ENCODE measurements around the gene DCAKD. TPM values are rescaled to one million over a fixed set of nuclear protein-coding genes. Genes with fewer than 3 reads are reported as not detected.

DCAKD gene
- total RNA-seq, 1 experiment from 2014 or later, result 31.9 TPM

DNA sequence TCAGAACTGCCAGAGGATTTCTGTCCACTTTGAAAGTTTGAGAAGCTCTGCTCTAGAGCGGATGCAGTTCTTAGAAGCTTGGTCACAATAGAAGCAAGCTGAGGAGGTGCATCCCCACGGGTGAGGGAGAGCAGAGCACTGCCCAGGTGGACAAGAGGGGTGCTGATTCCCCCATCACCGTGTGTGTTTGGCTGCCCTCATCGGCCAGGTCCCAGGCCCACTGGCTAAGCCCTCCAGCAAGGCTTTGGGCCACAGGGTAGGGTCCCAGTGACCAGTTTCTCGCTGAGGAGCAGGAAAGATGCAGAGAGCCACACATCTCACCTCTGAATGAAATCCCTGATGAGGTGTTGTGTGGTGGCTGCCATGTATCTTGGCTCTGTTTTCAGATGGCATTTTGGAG, 36.5 kb upstream of the DCAKD start:
- no peak overlapping the region for H3K4me2 ChIP-seq (ENCODE audit: low read length)
- ATAC-seq (no peak), DNase-seq (ENCODE audit: low read depth, low spot score) (no peak)
- H4K20me1 ChIP-seq (ENCODE audit: insufficient read depth), result peaks cover 4% of the 10 kb centered on the region; the same call in 1 of the 2 replicates
- intact Hi-C loops (cut with micrococcal nuclease), result loop anchor here (2.0 kb wide), 1 partner anchor 19 kb away; no protein-coding TSS in a partner anchor
- H3K4me1 ChIP-seq (ENCODE audit: control insufficient read depth in 1 of 2, insufficient read depth in 2 of 2, low read length in 2 of 2), result peaks cover 3 to 18% of the 10 kb centered on the region in 2 experiments
- no peak overlapping the region for H3K9ac ChIP-seq (ENCODE audit: low read length)
- no TSS peak for BruUV-seq (replicated peaks)
- no peak overlapping the region for H3K27ac ChIP-seq (ENCODE audit: low read depth, low read length)
- CTCF ChIA-PET, result no interaction called here
- RAD21 ChIA-PET (ENCODE audit: low non-redundant PET in 1 of 2, low total read pairs in 2 of 2, uncharacterized antibody in 2 of 2, unreplicated experiment in 2 of 2), result no interaction called here
- H3K36me3 ChIP-seq (ENCODE audit: control insufficient read depth in 1 of 2, insufficient read depth in 2 of 2, low read length in 2 of 2), result peaks cover 52 to 58% of the 10 kb centered on the region in 2 experiments
- no peak for TF ChIP-seq SRF (IDR thresholded peaks at IDR 0.05; ENCODE audit: low read depth)
- no peak for TF ChIP-seq CEBPB (IDR thresholded peaks at IDR 0.05; ENCODE audit: low read depth)
- no peak for TF ChIP-seq POLR2AphosphoS5 (IDR thresholded peaks at IDR 0.05; ENCODE audit: low read depth, low read length)
- TF ChIP-seq YY1 (IDR thresholded peaks at IDR 0.05; ENCODE audit: extremely low read depth, insufficient replicate concordance, low read depth, low read length), result no peak
- no peak for TF ChIP-seq FOSL1 (IDR thresholded peaks at IDR 0.05; ENCODE audit: low read depth)
- no peak for TF ChIP-seq MAX (IDR thresholded peaks at IDR 0.05)
- no peak for TF ChIP-seq ATF3 (IDR thresholded peaks at IDR 0.05)
- H3K4me3 ChIP-seq (replicated peaks in 1 of 2; ENCODE audit: low read depth in 1 of 2, low read length in 2 of 2), result no peak overlapping the region
- no peaks in the 10 kb centered on the region for H3K27me3 ChIP-seq (ENCODE audit: insufficient read depth, low read length)
- H3K9me2 ChIP-seq (ENCODE audit: insufficient read depth), result no peaks in the 10 kb centered on the region
- POLR2A ChIA-PET, result no interaction called here
- H3K79me2 ChIP-seq (ENCODE audit: insufficient read depth, low read length), result peaks cover 18% of the 10 kb centered on the region; the same call in 1 of the 2 replicates
- H3K9me3 ChIP-seq (ENCODE audit: control insufficient read depth in 1 of 2, insufficient read depth in 1 of 2, low read depth in 1 of 2, low read length in 2 of 2), result no peaks in the 10 kb centered on the region
- no peak overlapping the region for H2AFZ ChIP-seq (ENCODE audit: low read depth, low read length, poor library complexity, severe bottlenecking)

DNA sequence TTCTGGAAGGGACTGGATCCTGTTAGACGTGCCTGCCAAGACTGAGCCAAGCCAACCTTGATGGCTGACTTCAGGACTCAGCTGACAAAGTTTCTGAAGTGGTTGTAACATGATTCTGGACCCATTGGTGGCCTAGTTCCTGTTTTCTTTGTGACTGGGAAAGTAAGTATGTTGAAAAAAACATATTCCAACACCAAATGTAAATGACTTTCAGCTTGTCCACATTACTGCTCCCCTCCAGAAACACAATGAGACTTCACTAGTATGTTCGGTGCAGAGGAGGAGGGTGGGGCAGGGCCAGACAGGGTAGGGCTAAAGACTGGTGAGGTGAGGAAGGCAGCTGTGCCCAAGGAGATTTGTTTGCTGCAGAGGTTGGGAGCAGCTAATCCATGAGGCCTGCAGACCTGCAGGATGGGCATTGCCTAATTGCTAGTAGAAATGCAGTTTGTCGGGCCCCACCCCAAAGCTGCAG, 36.1 kb upstream of the DCAKD start:
- no TSS peak for BruUV-seq (replicated peaks)
- no peak overlapping the region for H3K27ac ChIP-seq (ENCODE audit: low read depth, low read length)
- H3K9ac ChIP-seq (ENCODE audit: low read length), result no peak overlapping the region
- H4K20me1 ChIP-seq (ENCODE audit: insufficient read depth), result peaks cover 4% of the 10 kb centered on the region; the same call in 1 of the 2 replicates
- ChIA-PET CTCF (interaction anchor here (1.4 kb wide), 1 partner anchor 12 kb away, joined by 3 read pairs; no protein-coding TSS in a partner anchor), RAD21 (ENCODE audit: low non-redundant PET in 1 of 2, low total read pairs in 2 of 2, uncharacterized antibody in 2 of 2, unreplicated experiment in 2 of 2) (no interaction called here), POLR2A (no interaction called here)
- peaks cover 3 to 14% of the 10 kb centered on the region in 2 experiments for H3K4me1 ChIP-seq (ENCODE audit: control insufficient read depth in 1 of 2, insufficient read depth in 2 of 2, low read length in 2 of 2)
- no peak for ATAC-seq
- no peak overlapping the region for H2AFZ ChIP-seq (ENCODE audit: low read depth, low read length, poor library complexity, severe bottlenecking)
- no peaks in the 10 kb centered on the region for H3K9me3 ChIP-seq (ENCODE audit: control insufficient read depth in 1 of 2, insufficient read depth in 1 of 2, low read depth in 1 of 2, low read length in 2 of 2)
- H3K4me2 ChIP-seq (ENCODE audit: low read length), result no peak overlapping the region
- intact Hi-C loops (cut with micrococcal nuclease), result no loop called here
- H3K27me3 ChIP-seq (ENCODE audit: insufficient read depth, low read length), result no peaks in the 10 kb centered on the region
- DNase-seq (ENCODE audit: low read depth, low spot score), result no peak
- H3K4me3 ChIP-seq (replicated peaks in 1 of 2; ENCODE audit: low read depth in 1 of 2, low read length in 2 of 2), result no peak overlapping the region
- peaks cover 53 to 58% of the 10 kb centered on the region in 2 experiments for H3K36me3 ChIP-seq (ENCODE audit: control insufficient read depth in 1 of 2, insufficient read depth in 2 of 2, low read length in 2 of 2)
- peaks cover 14% of the 10 kb centered on the region; the same call in 1 of the 2 replicates for H3K79me2 ChIP-seq (ENCODE audit: insufficient read depth, low read length)
- no peak for TF ChIP-seq MAX (IDR thresholded peaks at IDR 0.05)
- no peak for TF ChIP-seq EGR1 (IDR thresholded peaks at IDR 0.05; ENCODE audit: low read depth)
- TF ChIP-seq TCF7L2 (IDR thresholded peaks at IDR 0.05; ENCODE audit: borderline replicate concordance, extremely low read depth, insufficient read depth, insufficient read length), result no peak
- no peak for TF ChIP-seq POLR2AphosphoS5 (IDR thresholded peaks at IDR 0.05; ENCODE audit: low read depth, low read length)
- no peaks in the 10 kb centered on the region for H3K9me2 ChIP-seq (ENCODE audit: insufficient read depth)
